Liver (tissue), 3 donors: ENCODE measurements around the gene IDE.

Source experiments
- HNF4A ChIP-seq, 2 donors: conservative IDR thresholded peaks; 2 replicates each; pipeline ENCODE4 v1.6.1; 2016; ENCODE audit warnings: antibody characterized with exemption in 2 of 2, mild to moderate bottlenecking in 2 of 2
- RAD21 ChIP-seq, 2 donors: IDR thresholded peaks; 2 replicates each; pipeline ENCODE4 v1.6.1; 2016; ENCODE audit warnings: antibody characterized with exemption in 2 of 2, mild to moderate bottlenecking in 2 of 2
- REST ChIP-seq: IDR thresholded peaks from 2 replicates; pipeline ENCODE4 v1.6.1; 2016; ENCODE audit warnings: antibody characterized with exemption, mild to moderate bottlenecking
- SP1 ChIP-seq: IDR thresholded peaks from 2 replicates; pipeline ENCODE4 v1.6.1; 2018; ENCODE audit warnings: antibody characterized with exemption, mild to moderate bottlenecking
- TAF1 ChIP-seq: conservative IDR thresholded peaks from 2 replicates; pipeline ENCODE4 v1.6.1; 2016; ENCODE audit warnings: antibody characterized with exemption, mild to moderate bottlenecking
- YY1 ChIP-seq: IDR thresholded peaks from 2 replicates; pipeline ENCODE4 v1.6.1; 2016; ENCODE audit warnings: antibody characterized with exemption, mild to moderate bottlenecking
- ZBTB33 ChIP-seq: IDR thresholded peaks from 2 replicates; pipeline ENCODE4 v1.6.1; 2016; ENCODE audit warnings: antibody characterized with exemption
- TF ChIP-seq, protein P1 (sequence below): fragments of 150-350 bp; IDR thresholded peaks from 2 replicates; pipeline ENCODE4 v1.5.1; 2017; ENCODE audit warnings: improper control_type of control experiment, low read depth, low read length; ENCODE audit not compliant: missing input control
- TF ChIP-seq, protein P2 (sequence below): IDR thresholded peaks from 2 replicates; pipeline ENCODE4 v1.6.1; 2016; ENCODE audit warnings: antibody characterized with exemption
- TF ChIP-seq, protein P3 (sequence below): IDR thresholded peaks from 2 replicates; pipeline ENCODE4 v1.6.1; 2016; ENCODE audit warnings: antibody characterized with exemption
- donor health status: healthy.
- donor health status: healthy.

DNA sequence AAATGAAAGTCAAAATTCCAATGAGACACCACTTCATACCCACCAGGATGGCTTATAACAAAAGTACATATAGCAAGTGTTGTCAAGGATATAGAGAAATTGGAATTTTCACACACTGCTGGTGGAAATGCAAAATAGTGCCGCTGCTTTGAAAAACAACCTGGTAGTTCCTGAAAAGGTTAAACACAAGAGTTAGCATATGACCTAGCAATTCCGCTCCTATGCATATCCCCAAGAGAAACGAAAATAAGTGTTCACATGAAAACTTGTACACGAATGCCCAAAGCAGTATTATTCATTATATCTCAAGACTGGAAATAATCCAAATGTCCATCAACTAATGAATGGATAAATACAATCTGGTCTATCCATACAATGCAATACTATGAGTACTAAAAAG, 14.8 kb downstream of the IDE start:
- no peak for TF ChIP-seq SP1
- TF ChIP-seq, protein P1, sequence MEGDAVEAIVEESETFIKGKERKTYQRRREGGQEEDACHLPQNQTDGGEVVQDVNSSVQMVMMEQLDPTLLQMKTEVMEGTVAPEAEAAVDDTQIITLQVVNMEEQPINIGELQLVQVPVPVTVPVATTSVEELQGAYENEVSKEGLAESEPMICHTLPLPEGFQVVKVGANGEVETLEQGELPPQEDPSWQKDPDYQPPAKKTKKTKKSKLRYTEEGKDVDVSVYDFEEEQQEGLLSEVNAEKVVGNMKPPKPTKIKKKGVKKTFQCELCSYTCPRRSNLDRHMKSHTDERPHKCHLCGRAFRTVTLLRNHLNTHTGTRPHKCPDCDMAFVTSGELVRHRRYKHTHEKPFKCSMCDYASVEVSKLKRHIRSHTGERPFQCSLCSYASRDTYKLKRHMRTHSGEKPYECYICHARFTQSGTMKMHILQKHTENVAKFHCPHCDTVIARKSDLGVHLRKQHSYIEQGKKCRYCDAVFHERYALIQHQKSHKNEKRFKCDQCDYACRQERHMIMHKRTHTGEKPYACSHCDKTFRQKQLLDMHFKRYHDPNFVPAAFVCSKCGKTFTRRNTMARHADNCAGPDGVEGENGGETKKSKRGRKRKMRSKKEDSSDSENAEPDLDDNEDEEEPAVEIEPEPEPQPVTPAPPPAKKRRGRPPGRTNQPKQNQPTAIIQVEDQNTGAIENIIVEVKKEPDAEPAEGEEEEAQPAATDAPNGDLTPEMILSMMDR, result no peak
- TF ChIP-seq TAF1, result no peak
- no peak for TF ChIP-seq REST
- TF ChIP-seq, protein P2, sequence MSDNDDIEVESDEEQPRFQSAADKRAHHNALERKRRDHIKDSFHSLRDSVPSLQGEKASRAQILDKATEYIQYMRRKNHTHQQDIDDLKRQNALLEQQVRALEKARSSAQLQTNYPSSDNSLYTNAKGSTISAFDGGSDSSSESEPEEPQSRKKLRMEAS, result no peak
- TF ChIP-seq YY1, result no peak
- TF ChIP-seq, protein P3, sequence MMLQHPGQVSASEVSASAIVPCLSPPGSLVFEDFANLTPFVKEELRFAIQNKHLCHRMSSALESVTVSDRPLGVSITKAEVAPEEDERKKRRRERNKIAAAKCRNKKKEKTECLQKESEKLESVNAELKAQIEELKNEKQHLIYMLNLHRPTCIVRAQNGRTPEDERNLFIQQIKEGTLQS, result no peak
- no peak for TF ChIP-seq RAD21 (IDR thresholded peaks at IDR 0.05)
- no peak for TF ChIP-seq HNF4A (conservative IDR thresholded peaks at IDR 0.05)
- no peak for TF ChIP-seq ZBTB33
